Smooth muscle cell (in vitro differentiated cells): ENCODE data around the gene TPM4. TPM values are rescaled to one million over a fixed set of nuclear protein-coding genes. Genes with fewer than 3 reads are reported as not detected.

Experiments
- DNase-seq: peaks from one replicate; lab custom pipeline; 2025; ENCODE audit not compliant: unreplicated experiment; lab: John Stamatoyannopoulos, UW
- H2AFZ ChIP-seq: fragments of 200-600 bp; sonication (generic); 2 replicates; pipeline ENCODE4 v1.6.0; 2016; ENCODE audit warnings: antibody characterized with exemption, low read depth, mild to moderate bottlenecking
- H3F3A ChIP-seq: fragments of 200-600 bp; sonication (generic); 2 replicates; pipeline ENCODE4 v1.6.0; 2017; ENCODE audit warnings: antibody characterized with exemption, low read depth
- H3K27ac ChIP-seq: fragments of 200-600 bp; sonication (generic); 2 replicates; pipeline ENCODE4 v1.5.1; 2016; ENCODE audit warnings: low read depth, mild to moderate bottlenecking
- H3K27me3 ChIP-seq: fragments of 200-600 bp; sonication (generic); 2 replicates; pipeline ENCODE4 v1.6.1; 2016; ENCODE audit warnings: low read depth, mild to moderate bottlenecking
- H3K36me3 ChIP-seq: fragments of 200-600 bp; sonication (generic); 2 replicates; pipeline ENCODE4 v1.5.1; 2016; ENCODE audit warnings: low read depth
- H3K4me1 ChIP-seq: fragments of 200-600 bp; sonication (generic); 2 replicates; pipeline ENCODE4 v1.5.1; 2016; ENCODE audit warnings: low read depth
- H3K4me2 ChIP-seq: fragments of 200-600 bp; sonication (generic); 2 replicates; pipeline ENCODE4 v1.6.0; 2016; ENCODE audit warnings: mild to moderate bottlenecking
- H3K4me3 ChIP-seq: fragments of 200-600 bp; sonication (generic); 2 replicates; pipeline ENCODE4 v1.5.1; 2016; ENCODE audit warnings: mild to moderate bottlenecking
- H3K79me2 ChIP-seq: fragments of 200-600 bp; sonication (generic); 2 replicates; pipeline ENCODE4 v1.6.0; 2016; ENCODE audit warnings: low read depth, mild to moderate bottlenecking
- H3K9ac ChIP-seq: fragments of 200-600 bp; sonication (generic); 2 replicates; pipeline ENCODE4 v1.6.0; 2016; ENCODE audit warnings: low read depth
- H3K9me3 ChIP-seq: fragments of 200-600 bp; sonication (generic); replicated peaks from 2 replicates; pipeline ENCODE4 v1.5.1; 2016; ENCODE audit warnings: low read depth
- H4K20me1 ChIP-seq: fragments of 200-600 bp; sonication (generic); 2 replicates; pipeline ENCODE4 v1.6.0; 2016; ENCODE audit warnings: low read depth
- CTCF ChIP-seq: fragments of 200-600 bp; sonication (generic); IDR thresholded peaks from 2 replicates; pipeline ENCODE4 v1.5.1; 2017; ENCODE audit warnings: borderline replicate concordance, mild to moderate bottlenecking, antibody characterized with exemption; ENCODE audit not compliant: insufficient read depth, poor library complexity, severe bottlenecking
- WGBS: methylation state at CpG from one replicate; pipeline ENCODE4 v1.1.7; 2016; ENCODE audit warnings: low lambda C conversion rate; 5-methylcytosine and 5-hydroxymethylcytosine counted together
- polyA plus RNA-seq: library from polyadenylated mRNA; unstranded; fragments of >200 nt; fragmentation: Nextera tagmentation; extraction: Ambion mirVana; gene quantifications from 2 replicates; pipeline ENCODE4 v1.2.1, GENCODE V29; 2016
- total RNA-seq: library from RNA; depleted of rRNA; stranded (reverse); fragments of >200 nt; gene quantifications from 2 replicates; pipeline ENCODE4 v1.2.3, GENCODE V29; 2014

Gene TPM4
- total and polyA plus RNA-seq, 2 experiments from 2014 or later, result 1,070 to 1,074 TPM

- no peak for DNase-seq
- H3K27ac ChIP-seq, result no peak overlapping the region
- no peaks in the 10 kb centered on the region for H3K36me3 ChIP-seq
- no peaks in the 10 kb centered on the region for H3K4me1 ChIP-seq
- H4K20me1 ChIP-seq, result no peaks in the 10 kb centered on the region
- no peaks in the 10 kb centered on the region for H3K79me2 ChIP-seq
- H3K9me3 ChIP-seq, result no peaks in the 10 kb centered on the region
- no peaks in the 10 kb centered on the region for H3F3A ChIP-seq
- TF ChIP-seq CTCF, result no peak
- no peaks in the 10 kb centered on the region for H3K27me3 ChIP-seq
- H3K9ac ChIP-seq, result no peak overlapping the region
- H3K4me3 ChIP-seq, result no peak overlapping the region
- no peak overlapping the region for H3K4me2 ChIP-seq
- 96% methylated on average over 17 of the region's 18 CpGs for WGBS
- H2AFZ ChIP-seq, result no peak overlapping the region
Observed at GRCh38 chr19:16039081-16039480, 37.2 kb upstream of the TPM4 start.

GRCh38 chr19:16039545-16039944 lies 36.8 kb upstream of the TPM4 start:
- H3K27ac ChIP-seq, result no peak overlapping the region
- WGBS, result 86% methylated on average over 5 of the region's 5 CpGs
- no peak for TF ChIP-seq CTCF
- no peaks in the 10 kb centered on the region for H3K9me3 ChIP-seq
- H3K4me1 ChIP-seq, result no peaks in the 10 kb centered on the region
- no peaks in the 10 kb centered on the region for H3F3A ChIP-seq
- H3K9ac ChIP-seq, result no peak overlapping the region
- DNase-seq, result no peak
- H3K36me3 ChIP-seq, result no peaks in the 10 kb centered on the region
- H3K27me3 ChIP-seq, result no peaks in the 10 kb centered on the region
- H3K4me3 ChIP-seq, result no peak overlapping the region
- no peak overlapping the region for H3K4me2 ChIP-seq
- no peaks in the 10 kb centered on the region for H3K79me2 ChIP-seq
- no peak overlapping the region for H2AFZ ChIP-seq
- no peaks in the 10 kb centered on the region for H4K20me1 ChIP-seq

- Histone ChIP-seq H3K4me3 (no peak overlapping the region), H3K4me1 (no peaks in the 10 kb centered on the region), H3K36me3 (no peaks in the 10 kb centered on the region), H3K27me3 (no peaks in the 10 kb centered on the region), H2AFZ (peak overlapping the region; percentile 69), H3K9me3 (no peaks in the 10 kb centered on the region), H3K27ac (no peak overlapping the region), H3F3A (no peaks in the 10 kb centered on the region), H3K9ac (no peak overlapping the region), H3K4me2 (no peak overlapping the region), H4K20me1 (no peaks in the 10 kb centered on the region), H3K79me2 (no peaks in the 10 kb centered on the region)
- TF ChIP-seq CTCF, result no peak
- 47% methylated on average over 6 of the region's 6 CpGs for WGBS
- no peak for DNase-seq
Observed at GRCh38 chr19:16040642-16041041, 35.7 kb upstream of the TPM4 start.

GRCh38 chr19:16041299-16041990 lies 34.9 kb upstream of the TPM4 start:
- Histone ChIP-seq H2AFZ (peak overlapping the region; percentile 70), H3F3A (no peaks in the 10 kb centered on the region), H3K27me3 (no peaks in the 10 kb centered on the region), H3K4me1 (no peaks in the 10 kb centered on the region), H4K20me1 (no peaks in the 10 kb centered on the region), H3K4me2 (peak overlapping the region; percentile 76), H3K79me2 (no peaks in the 10 kb centered on the region), H3K27ac (no peak overlapping the region), H3K4me3 (peak overlapping the region; percentile 19), H3K36me3 (no peaks in the 10 kb centered on the region), H3K9me3 (no peaks in the 10 kb centered on the region), H3K9ac (no peak overlapping the region)
- peak; percentile 77 for DNase-seq
- TF ChIP-seq CTCF, result peak; percentile 99
- 15% methylated on average over 26 of the region's 26 CpGs for WGBS
